Measurements from ENCODE around the gene SOX14.

- TF ChIP-seq CTCF (IDR thresholded peaks at IDR 0.05) = no peak
- TF ChIP-seq EZH2phosphoT487 (IDR thresholded peaks at IDR 0.05) = no peak
- TF ChIP-seq EZH2 (IDR thresholded peaks at IDR 0.05) = no peak
Observed at GRCh38 chr3:137789236-137789635, 25.1 kb downstream of the SOX14 start.

Measured in neural progenitor cell (in vitro differentiated cells).